ENCODE measurements around the gene HOXD10.

The HOXD10 gene

DNA sequence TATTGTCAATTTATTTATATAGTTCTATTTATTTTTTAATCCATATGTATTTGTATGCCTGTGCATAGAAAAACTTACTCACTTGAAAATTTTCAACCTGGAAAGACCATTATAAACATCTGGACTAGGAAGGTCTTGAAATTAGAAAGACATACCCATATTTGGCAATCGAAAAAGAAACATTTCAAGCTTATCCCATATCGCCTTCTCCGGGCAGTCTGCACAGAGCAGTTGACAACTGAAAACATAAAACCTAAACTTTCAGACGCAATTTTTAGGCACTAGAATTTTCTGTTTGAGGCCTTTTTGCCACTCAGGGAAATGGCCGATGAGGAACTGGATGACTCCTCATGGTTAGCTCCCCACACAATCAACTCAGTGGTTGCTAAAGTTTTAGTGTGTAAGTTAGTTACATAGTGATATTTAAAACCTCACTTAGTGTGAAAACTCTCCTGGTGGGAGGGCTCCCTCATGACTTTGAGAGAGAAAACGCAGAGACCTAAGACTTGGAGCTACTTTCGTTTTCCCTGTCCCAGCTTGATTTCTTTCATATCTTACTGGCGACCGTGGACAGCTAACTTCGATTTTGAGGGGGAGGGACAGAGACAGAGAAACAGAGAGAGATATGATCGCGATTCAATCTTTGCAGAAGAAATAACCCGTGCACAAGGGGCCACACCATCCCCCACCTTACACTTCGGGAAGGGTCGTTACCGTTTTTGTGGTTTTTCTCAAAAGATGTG lies 20.2 kb upstream of the HOXD10 start:
- DNase-seq, result peak; percentile 45 to 53

DNA sequence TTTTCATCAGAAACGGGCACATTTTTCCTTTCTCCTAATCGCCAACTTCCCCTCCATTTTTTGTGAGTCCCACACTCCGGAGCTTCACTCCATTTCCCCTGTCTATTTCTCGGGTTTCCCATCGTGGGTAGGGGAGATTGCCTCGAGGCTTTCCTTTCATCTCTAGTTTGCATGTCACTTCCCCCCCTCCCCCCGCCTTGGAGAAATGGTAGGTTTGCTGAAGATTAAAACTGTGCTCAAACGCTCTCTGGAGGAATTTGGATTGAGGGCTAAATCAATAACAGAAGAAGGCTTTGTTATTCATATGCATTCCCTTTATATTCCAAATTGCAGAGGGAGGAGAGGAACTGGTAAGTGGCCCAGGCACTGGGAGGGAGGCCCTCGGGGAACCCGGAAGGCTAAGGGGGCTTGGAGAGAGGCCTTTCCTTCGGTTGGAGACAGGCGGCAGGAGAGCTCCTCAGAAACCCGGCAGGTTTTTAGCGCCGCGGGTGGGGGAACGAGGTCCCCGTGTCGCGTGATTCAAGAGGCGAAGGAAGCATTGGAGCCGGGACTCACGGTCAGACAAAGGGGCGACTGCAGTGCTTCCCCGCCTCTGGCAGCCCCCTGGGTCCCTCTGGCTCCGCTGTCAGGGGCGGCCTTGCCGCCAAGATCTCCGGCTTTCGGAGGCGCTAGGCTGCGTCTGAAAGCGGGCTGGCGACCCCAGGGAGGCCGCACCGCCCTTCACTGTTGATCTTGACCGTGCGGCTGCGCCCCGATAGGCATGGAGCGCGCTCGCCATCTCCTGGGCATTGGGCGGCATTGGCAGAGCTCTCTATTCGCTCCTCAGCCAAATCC lies 19.4 kb upstream of the HOXD10 start:
- peak; percentile 53 to 67 for DNase-seq

DNA sequence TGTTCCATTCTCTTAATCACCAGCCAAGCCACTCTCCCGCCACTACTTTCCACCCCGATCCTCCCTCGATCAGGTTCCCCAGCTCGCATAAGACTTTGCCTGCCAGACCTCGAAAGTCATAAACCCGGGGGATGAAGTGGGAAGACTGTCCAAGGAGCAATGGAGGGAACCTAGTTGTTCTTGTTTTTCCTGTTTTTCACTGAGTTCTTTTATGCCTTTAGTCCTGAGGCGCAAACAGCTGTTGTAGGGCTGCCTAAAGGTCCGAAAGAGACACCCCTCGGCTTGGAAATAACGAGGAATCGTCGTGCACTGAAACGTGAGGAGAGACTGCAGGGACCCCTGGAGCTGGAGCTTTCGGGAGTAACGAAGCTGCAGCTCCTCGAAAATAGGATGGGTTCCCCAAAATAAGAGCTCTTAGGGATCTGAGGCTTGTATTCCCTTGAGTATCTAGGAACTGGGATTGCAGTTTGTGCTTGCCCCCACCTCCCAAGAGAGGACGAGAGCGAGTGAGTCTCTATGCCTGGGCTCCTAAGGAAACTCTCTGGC lies 18.7 kb upstream of the HOXD10 start:
- no peak for DNase-seq

DNA sequence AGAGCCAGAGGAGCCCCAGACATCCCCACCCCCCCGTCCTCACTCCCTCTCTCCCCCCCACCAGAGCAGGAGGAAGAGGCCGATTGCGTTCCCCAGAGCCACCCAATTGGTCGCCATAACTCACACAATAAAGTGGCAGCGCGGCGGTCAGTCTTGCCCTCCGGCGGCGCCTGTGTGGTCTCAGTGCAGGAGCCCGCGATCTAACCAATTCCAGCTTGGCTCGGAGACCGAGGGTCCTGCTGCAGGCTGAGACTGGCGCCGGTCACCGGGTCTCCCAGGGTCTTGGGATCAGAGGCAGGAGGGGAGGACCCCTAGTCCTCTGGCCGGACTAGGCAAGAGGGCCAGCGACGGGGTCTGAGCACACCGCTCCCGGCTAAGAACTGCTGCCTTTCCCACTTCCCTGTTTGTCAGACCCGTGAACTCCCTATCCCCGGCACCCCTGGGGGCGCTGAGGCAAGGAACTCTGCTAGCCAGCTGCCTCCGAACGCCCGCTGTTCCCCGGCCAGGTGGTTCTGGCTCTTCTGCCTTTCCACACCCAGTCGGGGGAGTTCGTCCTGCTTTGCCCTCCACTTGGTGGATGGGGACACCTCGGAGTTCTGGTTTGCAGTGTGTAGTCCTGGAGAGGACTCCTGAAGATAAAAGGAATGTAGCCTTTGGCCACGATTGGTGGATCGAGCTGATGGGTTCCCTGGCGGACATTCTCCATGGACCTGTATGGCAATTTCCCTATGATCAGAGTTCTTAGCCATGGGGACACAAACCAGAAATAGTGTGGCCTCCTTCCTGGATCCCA lies 18.0 kb upstream of the HOXD10 start:
- no peak for DNase-seq

DNA sequence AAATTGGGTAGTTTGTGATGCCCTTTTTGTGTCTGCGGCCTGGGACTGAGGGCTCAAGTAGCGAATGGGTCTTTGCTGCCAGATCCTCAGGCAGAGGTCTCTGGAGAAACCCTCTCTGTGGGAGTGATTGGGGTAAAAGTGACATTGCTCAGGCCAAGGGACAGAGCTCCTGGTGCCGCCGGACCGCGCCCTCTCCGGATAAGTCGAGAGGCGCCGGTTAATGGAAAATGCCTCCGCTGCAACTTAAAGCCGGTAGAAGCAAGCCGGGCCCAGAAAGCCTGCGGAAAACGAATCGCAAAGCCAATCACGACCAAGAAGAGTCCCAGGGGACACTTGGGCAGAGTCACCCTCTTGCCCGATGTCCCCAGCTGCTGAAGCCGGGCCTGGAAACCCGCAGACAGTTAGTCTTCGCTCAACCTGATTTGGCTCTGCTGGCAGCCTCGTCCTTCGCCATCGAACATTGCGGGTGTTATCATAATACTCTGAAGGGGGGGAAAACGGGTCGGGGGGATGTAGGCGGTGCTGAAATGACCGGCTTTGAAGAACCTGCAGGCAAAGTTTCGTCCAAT lies 17.3 kb upstream of the HOXD10 start:
- no peak for DNase-seq

DNA sequence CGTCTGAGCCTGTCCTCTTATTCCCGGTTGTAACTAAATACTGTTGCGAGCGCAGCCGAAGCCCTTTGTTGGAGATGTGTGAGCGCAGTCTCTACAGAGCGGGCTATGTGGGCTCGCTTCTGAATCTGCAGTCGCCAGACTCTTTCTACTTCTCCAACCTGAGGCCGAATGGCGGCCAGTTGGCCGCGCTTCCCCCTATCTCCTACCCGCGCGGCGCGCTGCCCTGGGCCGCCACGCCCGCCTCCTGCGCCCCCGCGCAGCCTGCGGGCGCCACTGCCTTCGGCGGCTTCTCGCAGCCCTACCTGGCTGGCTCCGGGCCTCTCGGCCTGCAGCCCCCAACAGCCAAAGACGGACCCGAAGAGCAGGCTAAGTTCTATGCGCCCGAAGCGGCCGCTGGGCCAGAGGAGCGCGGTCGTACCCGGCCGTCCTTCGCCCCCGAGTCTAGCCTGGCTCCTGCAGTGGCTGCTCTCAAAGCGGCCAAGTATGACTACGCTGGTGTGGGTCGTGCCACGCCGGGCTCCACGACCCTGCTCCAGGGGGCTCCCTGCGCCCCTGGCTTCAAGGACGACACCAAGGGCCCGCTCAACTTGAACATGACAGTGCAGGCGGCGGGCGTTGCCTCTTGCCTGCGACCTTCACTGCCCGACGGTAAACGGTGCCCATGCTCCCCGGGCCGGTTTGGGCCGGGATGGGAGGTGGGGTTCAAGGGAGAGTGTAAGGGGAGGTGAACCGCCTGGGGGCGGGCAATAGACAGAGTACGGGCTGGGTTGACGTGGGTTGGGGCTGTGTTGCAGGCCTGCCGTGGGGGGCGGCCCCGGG lies 16.6 kb upstream of the HOXD10 start, which contains the start of gene HOXD12:
Gene HOXD12, plus strand, starts transcription at position 68 of the 819 bp plus-strand sequence. Its CDS starts 7 bp downstream, at position 75.
- no peak for DNase-seq

DNA sequence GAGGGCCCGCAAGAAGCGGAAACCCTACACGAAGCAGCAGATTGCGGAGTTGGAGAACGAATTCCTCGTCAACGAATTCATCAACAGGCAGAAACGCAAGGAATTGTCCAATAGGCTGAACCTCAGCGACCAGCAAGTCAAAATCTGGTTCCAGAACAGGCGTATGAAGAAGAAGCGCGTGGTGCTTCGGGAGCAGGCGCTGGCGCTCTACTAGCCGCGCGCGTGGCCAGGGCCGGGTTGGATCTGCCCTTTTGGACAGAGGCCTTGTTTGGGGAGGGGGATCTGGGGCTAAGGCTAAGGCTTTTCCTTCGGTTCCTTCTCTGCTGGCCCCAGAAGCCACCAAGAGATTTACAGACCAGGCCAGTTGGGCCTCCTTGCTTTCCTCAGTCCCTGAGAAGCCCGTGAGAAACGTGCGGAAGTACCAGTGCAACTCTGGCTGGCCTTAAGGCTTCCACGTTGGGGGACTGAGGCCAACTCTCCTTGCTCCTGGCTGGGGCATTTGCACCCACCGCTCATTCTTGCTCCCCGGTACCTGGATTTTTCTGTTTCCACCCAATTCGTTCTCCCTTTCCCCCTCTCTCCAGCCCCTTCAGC lies 15.9 kb upstream of the HOXD10 start:
- no peak for DNase-seq

DNA sequence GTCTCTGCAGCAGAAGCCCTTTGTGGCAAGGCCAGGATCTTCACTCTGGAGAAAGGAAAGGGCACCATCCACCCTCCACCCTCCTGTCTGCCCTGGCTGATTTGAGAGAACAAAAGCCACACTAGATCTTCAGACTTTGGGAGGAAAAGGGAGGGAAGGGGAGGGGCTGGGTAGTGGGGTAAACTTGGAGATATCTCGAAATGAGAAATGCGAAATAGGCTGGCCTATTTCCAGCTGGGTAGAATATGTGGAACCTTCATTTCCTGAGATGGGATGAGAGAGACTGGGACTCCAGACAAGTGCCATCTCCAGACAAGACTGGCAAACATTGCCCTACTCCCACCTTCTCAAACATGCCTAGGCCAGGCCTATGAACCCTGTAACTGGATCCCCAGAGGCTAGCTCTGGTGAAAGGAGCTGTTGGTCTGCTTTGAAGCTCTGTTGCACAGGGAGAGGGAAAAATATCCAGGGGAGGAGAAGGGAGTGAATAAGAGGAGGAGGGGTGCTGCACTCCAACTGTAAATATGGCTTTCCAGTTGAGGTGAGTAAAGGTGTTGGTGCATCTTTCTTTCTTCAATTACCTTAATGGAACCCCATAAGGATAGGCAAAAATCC lies 15.3 kb upstream of the HOXD10 start:
- no peak for DNase-seq

DNA sequence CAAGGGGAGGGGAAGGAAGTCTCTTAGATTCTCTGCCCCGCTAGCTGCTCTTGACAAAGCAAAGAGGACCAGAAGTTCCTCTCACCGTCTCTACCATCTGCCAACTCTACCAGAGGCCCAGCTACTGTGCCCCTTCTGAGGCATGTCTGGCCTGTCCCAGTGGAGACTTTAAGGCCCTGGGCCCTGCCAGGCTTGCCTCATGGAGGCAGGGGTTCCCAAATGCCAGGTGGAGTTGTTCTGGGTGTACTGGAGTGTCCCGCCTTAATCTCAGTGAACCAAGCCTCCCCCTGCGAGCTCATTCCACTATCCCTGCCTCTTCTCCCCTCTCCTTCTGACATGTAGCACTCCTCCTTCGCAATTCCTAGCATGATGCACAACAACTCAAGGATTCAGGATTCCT lies 14.7 kb upstream of the HOXD10 start:
- DNase-seq, result no peak

DNA sequence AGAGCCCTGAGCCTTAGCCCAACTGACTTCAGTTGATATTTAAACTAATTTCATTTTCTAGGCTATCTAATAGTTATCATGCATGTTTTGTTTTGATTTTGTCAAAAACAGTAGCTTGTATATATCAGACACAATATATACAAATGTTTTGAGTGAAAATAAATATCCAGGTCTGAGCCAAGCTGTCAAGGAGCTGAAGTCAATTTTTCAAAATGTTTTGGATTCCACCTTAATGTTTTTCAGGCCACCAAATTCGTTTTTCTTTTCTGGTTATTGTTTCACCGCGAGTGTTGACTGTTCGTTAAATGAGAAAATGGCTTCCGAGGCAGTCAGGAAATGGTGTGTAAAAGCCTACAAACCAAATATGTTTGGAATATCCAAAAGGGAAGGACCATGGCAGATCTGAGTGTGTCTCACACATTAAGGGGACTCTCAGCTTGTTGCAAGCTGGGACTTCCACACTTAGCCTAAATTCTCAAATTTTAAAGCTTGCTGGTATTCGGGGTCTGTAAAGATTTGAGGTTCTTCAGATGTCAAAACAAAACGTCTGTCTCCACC lies 14.2 kb upstream of the HOXD10 start:
- no peak for DNase-seq

DNA sequence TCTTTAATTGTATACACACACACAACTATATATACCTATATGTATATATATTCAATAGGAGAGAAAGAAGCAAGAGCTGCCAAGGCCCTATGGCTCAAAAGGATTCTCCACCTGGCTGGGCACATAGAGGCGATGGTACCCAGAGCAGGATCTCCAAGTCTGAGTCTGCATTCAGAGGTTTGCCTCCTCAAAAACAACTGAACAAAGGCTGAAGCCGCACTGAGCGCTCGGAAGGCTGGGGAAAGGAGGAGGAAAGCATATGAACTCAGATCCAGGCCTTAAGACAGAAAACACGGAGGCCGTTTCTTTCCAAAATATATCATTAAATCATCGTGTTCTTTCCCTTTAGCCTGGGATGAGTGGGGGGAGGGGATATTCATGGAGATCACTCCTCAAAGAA lies 13.4 kb upstream of the HOXD10 start:
- no peak for DNase-seq

DNA sequence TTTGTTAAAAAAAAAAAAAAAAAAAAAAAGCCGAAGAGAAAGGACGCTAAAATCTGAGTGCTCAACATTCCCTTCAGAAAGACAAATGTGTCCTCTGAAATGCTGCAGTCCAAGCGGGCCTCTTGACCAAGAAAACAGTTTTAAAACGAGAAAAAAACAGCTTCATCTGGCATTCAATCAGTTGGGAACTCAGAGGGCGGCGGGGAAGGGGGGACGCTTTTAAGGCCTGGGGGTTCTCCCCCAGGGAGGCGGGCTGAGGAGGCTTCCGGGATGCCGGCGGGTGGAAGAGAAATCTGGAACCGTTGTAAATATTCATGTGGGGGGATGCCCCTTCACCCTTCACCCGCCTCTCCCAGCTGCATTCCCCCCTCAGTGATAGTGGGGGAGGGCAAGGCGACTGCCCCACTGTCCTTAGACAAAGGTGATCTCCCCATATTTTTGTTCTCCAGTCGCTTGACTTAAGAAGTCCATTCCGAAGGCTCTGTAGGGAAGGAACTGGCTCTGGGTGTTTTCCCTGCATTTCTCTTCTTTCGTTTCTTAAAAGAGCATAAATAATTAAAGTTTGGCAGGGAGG lies 12.7 kb upstream of the HOXD10 start:
- DNase-seq, result no peak

DNA sequence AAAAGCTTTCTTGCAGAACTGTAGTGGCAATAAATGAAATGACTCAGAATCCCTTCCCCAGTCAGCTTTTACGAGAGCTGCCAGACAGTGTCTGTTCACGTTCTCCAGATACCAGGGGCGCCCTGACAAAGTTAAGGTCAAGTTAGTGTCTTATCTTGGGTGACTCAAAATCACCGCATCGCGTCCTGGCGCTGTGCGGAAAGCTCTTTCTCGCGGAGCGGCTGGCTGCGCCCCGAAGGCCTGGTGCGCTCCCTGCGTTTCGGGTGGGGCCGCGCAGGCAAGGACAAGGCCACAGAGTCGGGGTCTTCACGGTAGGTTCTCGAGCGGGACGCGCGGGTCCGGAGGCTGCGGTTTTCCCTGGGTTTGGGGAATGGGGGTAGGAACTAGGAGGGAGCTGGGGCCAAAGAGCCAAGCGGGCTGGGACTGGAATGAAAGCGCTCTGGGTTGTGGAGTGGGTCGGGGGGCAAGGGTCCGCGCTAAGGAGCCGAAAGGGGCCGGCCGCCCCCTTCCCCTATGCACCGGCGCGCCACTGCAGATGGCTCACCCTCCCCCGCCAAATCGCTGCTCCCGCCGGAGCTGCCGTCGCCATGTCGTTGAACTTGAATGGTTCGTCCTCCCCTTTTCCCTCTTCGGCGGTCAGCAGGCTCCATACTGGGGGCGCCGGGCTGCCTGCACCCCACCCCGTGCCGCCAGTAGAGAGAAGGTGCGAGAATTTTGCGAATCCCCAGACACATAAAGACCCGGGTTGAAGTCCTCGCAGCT lies 12.1 kb upstream of the HOXD10 start:
- no peak for DNase-seq

DNA sequence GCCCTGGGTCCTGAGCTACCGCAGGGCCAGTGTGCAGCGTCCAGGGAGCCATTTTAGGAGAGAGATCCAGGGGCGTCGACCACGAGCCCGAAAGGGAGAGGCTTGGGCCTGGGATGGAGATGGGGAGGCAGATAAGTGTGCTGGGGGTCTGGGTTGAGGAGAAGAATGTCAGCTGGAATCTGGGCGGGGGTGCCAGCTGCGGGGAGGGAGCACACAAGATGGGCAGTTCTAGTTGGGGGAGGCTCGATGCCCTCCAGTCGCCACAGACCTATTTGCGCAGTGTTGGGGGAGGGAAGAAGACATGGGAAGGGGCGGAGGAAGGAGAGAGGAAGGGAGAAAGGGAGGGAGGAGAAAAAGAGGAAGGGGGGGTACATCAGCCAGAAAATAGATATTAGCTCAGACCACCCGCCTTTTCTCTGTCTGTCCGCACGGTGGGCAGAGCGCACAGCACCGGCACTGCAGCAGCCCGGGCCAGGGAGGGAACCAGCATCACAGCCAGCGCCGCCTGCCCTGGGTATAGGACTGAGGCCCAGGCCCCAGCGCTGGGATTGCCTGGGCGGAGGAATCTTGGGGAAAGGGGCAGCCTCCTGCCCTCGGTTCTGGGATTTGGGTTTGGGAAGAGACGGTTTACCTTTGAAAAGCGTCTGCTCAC lies 11.4 kb upstream of the HOXD10 start:
- no peak for DNase-seq

DNA sequence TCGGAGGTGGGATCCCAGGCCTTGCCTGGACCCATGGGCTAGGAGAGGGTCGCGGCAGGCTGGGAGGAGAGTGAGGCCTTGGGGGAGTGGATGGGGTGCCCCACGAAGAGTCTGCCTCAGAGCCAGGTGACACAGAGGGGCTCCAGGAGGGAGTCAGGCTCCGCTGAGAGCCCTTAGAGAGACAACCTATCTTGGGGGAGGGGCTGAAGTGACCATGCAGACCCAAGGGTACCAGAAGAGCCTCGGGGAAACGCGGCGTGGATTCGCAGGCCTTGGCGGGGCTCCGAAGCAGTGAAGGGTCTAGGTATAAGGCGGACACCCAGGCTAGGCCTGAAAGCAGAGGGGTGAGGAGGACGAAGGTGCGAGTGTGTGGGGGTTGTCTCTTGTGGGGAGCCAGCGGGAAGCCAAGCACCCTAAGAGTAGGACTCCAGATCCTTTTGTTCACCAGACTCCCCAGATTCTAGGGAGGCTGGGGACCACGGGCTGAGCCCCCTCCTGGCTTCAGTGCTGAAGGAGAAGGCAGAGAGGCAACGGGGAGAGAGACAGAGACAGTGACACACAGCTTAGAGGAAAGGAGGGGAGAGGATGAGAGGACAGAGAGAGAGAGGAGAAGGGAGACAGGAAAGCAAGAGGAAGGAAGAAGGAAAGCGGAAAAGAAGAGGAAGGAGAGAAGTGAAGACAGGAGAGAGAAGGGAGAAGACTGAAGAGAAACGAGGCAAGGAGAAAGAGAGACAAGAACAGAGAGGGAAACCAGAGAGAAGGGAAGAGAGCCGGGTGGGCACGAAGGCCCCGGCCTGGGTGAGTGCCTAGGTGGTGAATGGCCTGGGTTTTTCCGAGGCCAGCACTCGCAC lies 10.6 kb upstream of the HOXD10 start:
- no peak for DNase-seq

DNA sequence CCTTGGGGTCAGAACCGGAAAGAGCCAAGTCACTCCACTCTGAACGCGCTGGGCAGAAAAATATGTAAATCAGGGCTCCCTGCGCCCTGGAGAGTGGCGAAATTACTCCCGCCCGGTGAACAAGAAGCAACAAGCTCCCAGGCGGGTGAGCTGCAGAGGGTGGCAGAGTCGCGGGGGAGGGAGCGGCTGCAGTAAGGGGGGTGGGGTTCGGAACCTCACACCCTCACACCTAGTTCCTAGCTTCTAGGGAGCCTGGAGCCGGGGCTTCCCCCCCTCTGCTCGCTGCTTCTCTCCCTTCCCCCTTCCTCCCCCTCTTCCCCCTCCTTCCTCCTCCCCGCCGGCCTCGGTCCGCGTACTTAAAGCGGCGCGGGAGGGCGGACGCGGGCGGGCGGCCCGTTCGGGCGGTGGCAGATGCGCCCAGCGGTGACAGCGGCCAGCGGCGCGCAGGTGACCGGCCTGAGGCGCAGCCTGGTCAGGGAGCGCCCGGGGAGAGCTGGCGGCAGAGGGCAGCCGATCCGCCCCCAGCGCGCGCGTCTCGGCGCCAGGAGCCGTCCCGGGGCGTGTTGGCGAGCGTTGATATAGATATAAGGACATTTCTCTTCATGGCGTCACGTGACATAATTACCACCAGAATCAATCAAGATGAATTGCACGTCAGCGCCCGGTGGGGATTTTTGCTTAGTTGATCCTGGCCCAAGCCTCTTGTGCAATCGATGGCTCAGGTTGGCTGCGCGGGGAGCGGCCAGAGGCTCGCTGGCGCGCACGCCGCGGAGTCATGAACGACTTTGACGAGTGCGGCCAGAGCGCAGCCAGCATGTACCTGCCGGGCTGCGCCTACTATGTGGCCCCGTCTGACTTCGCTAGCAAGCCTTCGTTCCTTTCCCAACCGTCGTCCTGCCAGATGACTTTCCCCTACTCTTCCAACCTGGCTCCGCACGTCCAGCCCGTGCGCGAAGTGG lies 9.7 kb upstream of the HOXD10 start, which contains the start of gene HOXD11:
Gene HOXD11, plus strand, starts transcription at position 700 of the 959 bp plus-strand sequence. Its CDS starts 76 bp downstream, at position 776.
- DNase-seq, result no peak

Measured in AML-193 (cell line).